Caco-2 (cell line): ENCODE results near the gene ITGAV. TPM values are rescaled to one million over a fixed set of nuclear protein-coding genes. Genes with fewer than 3 reads are reported as not detected.

Source experiments
- BruUV-seq: library from RNA; stranded (reverse); fragments of 400-500 nt; replicated peaks from 2 replicates; lab custom pipeline; 2021; lab: Mats Ljungman, UMichigan
- CTCF ChIA-PET: fragments of 300-600 bp; sonication (Branson Sonifier 250); formaldehyde crosslinking; loops from one replicate; lab custom pipeline; 2022; ENCODE audit warnings: antibody characterized with exemption; lab: Charles Lee
- POLR2A ChIA-PET: fragments of 300-600 bp; sonication (Branson Sonifier 250); formaldehyde crosslinking; loops from one replicate; lab custom pipeline; 2022; ENCODE audit warnings: antibody characterized with exemption; lab: Charles Lee
- DNase-seq, 2 experiments: peaks; one replicate each; pipeline versions ENCODE4 v3.0.0 to v3.0.0-alpha.2; 2020 to 2022
- H3K27me3 ChIP-seq: replicated peaks from 2 replicates; pipeline ENCODE4 v1.6.0; 2011; ENCODE audit warnings: low read length; ENCODE audit not compliant: control insufficient read depth, insufficient read depth
- H3K36me3 ChIP-seq: 2 replicates; pipeline ENCODE4 v1.5.1; 2011; ENCODE audit warnings: low read length; ENCODE audit not compliant: control insufficient read depth, insufficient read depth
- H3K4me1 ChIP-seq: fragments of 250-450 bp; sonication (Bioruptor Pico); 2 replicates; pipeline ENCODE4 v1.5.1; 2020; ENCODE audit warnings: mild to moderate bottlenecking
- H3K4me3 ChIP-seq: 2 replicates; pipeline ENCODE4 v1.5.1; 2011; ENCODE audit warnings: low read depth, mild to moderate bottlenecking, control low read depth, low read length
- H3K9me3 ChIP-seq: fragments of 250-450 bp; sonication (Bioruptor Pico); 2 replicates; pipeline ENCODE4 v1.5.1; 2020; ENCODE audit warnings: mild to moderate bottlenecking, moderate library complexity
- H3K27ac Mint-ChIP-seq: one replicate; pipeline ENCODE4 v1.8.0; 2022; ENCODE audit warnings: mixed read lengths; ENCODE audit not compliant: unreplicated experiment
- H3K27me3 Mint-ChIP-seq: one replicate; pipeline ENCODE4 v1.8.0; 2022; ENCODE audit warnings: mixed read lengths; ENCODE audit not compliant: insufficient read depth, unreplicated experiment
- H3K36me3 Mint-ChIP-seq: one replicate; pipeline ENCODE4 v1.8.0; 2022; ENCODE audit warnings: mild to moderate bottlenecking, mixed read lengths; ENCODE audit not compliant: insufficient read depth, unreplicated experiment
- H3K4me1 Mint-ChIP-seq: one replicate; pipeline ENCODE4 v1.8.0; 2022; ENCODE audit warnings: low read depth, mixed read lengths; ENCODE audit not compliant: unreplicated experiment
- H3K4me3 Mint-ChIP-seq: one replicate; pipeline ENCODE4 v1.8.0; 2022; ENCODE audit warnings: mild to moderate bottlenecking, moderate library complexity, mixed read lengths; ENCODE audit not compliant: unreplicated experiment
- H3K9me3 Mint-ChIP-seq: one replicate; pipeline ENCODE4 v1.8.0; 2022; ENCODE audit warnings: mixed read lengths; ENCODE audit not compliant: unreplicated experiment
- intact Hi-C: fragments of 100-400 bp; cut with micrococcal nuclease; formaldehyde crosslinking; loops from one replicate; pipeline ENCODE4 v1.10.0; 2022; ENCODE audit not compliant: unreplicated experiment
- total RNA-seq: library from RNA; stranded (reverse); gene quantifications from 2 replicates; pipeline ENCODE4 v1.2.3, GENCODE V29; 2022
- TF ChIP-seq, protein P1 (sequence below), 2 experiments: fragments of 200-600 bp in 1 of 2; IDR thresholded peaks; 1 replicate in 1 of 2; 2 replicates in 1 of 2; pipeline versions ENCODE4 v1.5.1 to v1.8.0; 2011 to 2022; ENCODE audit warnings: antibody characterized with exemption in 1 of 2, control low read depth in 1 of 2, inconsistent platforms in 1 of 2, low read depth in 1 of 2, low read length in 1 of 2, mild to moderate bottlenecking in 1 of 2, moderate library complexity in 1 of 2; ENCODE audit not compliant: insufficient read depth in 1 of 2, severe bottlenecking in 1 of 2, unreplicated experiment in 1 of 2

ITGAV gene
- total RNA-seq, 1 experiment from 2014 or later = 42.6 TPM

DNA sequence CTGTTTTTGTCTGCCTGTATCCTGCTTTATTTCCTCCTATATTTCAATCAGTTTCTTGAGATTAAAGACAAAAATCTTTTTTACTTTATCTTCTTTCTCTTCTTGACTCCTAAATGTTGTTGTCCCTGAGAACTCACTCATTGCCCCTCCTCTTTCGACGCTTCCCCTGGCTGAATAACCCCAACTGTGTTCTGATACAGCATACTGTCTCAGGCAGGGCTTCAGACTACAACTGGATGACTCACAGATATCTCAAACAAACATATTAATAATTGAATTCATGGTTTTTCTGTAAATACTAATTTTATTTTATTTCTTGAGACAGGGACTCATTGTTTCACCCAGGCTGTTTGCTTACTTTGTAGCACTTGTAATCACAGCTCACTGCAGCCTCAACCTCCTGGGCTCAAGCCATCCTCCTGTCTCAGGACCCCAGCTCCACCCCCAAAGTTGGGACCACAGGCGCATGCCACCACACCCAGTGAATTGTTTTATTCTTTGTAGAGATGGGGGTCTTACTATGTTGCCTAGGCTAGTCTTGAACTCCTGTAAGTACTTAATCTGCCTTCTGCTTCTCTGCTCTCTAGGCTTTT lies 9.4 kb downstream of the ITGAV start:
- Mint-ChIP-seq H3K27ac (no peak overlapping the region), H3K4me1 (peaks cover 14% of the 10 kb centered on the region), H3K4me3 (no peak overlapping the region), H3K9me3 (no peaks in the 10 kb centered on the region), H3K27me3 (no peaks in the 10 kb centered on the region), H3K36me3 (no peaks in the 10 kb centered on the region)
- BruUV-seq = no TSS peak
- Histone ChIP-seq H3K36me3 (no peaks in the 10 kb centered on the region), H3K9me3 (no peaks in the 10 kb centered on the region), H3K27me3 (no peaks in the 10 kb centered on the region), H3K4me1 (0 out of 2 replicates have a peak, but pooled peaks cover 5% of the 10 kb centered on the region), H3K4me3 (no peak overlapping the region)
- POLR2A ChIA-PET = no interaction called here
- TF ChIP-seq, protein P1, sequence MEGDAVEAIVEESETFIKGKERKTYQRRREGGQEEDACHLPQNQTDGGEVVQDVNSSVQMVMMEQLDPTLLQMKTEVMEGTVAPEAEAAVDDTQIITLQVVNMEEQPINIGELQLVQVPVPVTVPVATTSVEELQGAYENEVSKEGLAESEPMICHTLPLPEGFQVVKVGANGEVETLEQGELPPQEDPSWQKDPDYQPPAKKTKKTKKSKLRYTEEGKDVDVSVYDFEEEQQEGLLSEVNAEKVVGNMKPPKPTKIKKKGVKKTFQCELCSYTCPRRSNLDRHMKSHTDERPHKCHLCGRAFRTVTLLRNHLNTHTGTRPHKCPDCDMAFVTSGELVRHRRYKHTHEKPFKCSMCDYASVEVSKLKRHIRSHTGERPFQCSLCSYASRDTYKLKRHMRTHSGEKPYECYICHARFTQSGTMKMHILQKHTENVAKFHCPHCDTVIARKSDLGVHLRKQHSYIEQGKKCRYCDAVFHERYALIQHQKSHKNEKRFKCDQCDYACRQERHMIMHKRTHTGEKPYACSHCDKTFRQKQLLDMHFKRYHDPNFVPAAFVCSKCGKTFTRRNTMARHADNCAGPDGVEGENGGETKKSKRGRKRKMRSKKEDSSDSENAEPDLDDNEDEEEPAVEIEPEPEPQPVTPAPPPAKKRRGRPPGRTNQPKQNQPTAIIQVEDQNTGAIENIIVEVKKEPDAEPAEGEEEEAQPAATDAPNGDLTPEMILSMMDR (IDR thresholded peaks at IDR 0.05; ENCODE audit: insufficient read depth in 1 of 2, low read depth in 1 of 2, low read length in 1 of 2, severe bottlenecking in 1 of 2, unreplicated experiment in 1 of 2) = no peak
- intact Hi-C loops = no loop called here
- DNase-seq = no peak
- CTCF ChIA-PET = no interaction called here

DNA sequence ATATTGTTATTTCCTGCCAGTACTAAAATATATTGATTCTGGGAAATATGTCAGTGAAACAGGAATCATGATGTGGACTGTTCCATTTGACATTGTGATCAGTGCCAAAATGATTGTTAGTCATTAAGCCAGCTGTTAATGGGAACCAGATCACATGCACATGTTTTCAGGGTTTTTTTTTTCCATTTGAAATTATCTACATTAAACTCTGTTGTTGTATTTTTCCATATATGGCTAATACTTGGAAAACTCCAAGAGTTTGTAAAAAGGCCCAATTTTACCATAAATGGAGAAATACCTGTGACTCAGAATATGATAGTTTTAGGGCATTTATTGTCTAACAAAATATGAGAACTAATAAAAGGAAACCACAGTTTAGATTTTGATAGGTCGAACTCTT lies 13.4 kb downstream of the ITGAV start:
- BruUV-seq = no TSS peak
- Mint-ChIP-seq H3K27me3 (no peaks in the 10 kb centered on the region), H3K4me1 (peaks cover 9% of the 10 kb centered on the region), H3K9me3 (no peaks in the 10 kb centered on the region), H3K36me3 (no peaks in the 10 kb centered on the region), H3K27ac (no peak overlapping the region), H3K4me3 (no peak overlapping the region)
- TF ChIP-seq, protein P1 (IDR thresholded peaks at IDR 0.05; ENCODE audit: insufficient read depth in 1 of 2, low read depth in 1 of 2, low read length in 1 of 2, severe bottlenecking in 1 of 2, unreplicated experiment in 1 of 2) = no peak
- CTCF ChIA-PET = interaction anchor here (0.7 kb wide), 1 partner anchor 11 kb away, joined by 5 read pairs; no protein-coding TSS in a partner anchor
- POLR2A ChIA-PET = no interaction called here
- DNase-seq = no peak
- no peak overlapping the region for H3K4me3 ChIP-seq
- H3K9me3 ChIP-seq = no peaks in the 10 kb centered on the region
- H3K27me3 ChIP-seq = no peaks in the 10 kb centered on the region
- intact Hi-C loops = no loop called here
- H3K4me1 ChIP-seq = no peaks in the 10 kb centered on the region
- H3K36me3 ChIP-seq = peaks cover 1% of the 10 kb centered on the region; the same call in 1 of the 2 replicates

GRCh38 chr2:186605041-186605440 lies 15.2 kb downstream of the ITGAV start:
- H3K27me3 ChIP-seq = no peaks in the 10 kb centered on the region
- H3K36me3 Mint-ChIP-seq = no peaks in the 10 kb centered on the region
- no peak for DNase-seq
- POLR2A ChIA-PET = no interaction called here
- H3K36me3 ChIP-seq = peaks cover 1% of the 10 kb centered on the region; the same call in 1 of the 2 replicates
- no peaks in the 10 kb centered on the region for H3K9me3 Mint-ChIP-seq
- H3K4me1 ChIP-seq = no peaks in the 10 kb centered on the region; the same call in 1 of the 2 replicates
- H3K4me3 ChIP-seq = no peak overlapping the region
- H3K4me1 Mint-ChIP-seq = peaks cover 5% of the 10 kb centered on the region
- intact Hi-C loops = no loop called here
- TF ChIP-seq, protein P1 (IDR thresholded peaks at IDR 0.05; ENCODE audit: insufficient read depth in 1 of 2, low read depth in 1 of 2, low read length in 1 of 2, severe bottlenecking in 1 of 2, unreplicated experiment in 1 of 2) = no peak
- H3K9me3 ChIP-seq = no peaks in the 10 kb centered on the region
- H3K27me3 Mint-ChIP-seq = no peaks in the 10 kb centered on the region
- no TSS peak for BruUV-seq
- H3K27ac Mint-ChIP-seq = no peak overlapping the region
- CTCF ChIA-PET = no interaction called here
- H3K4me3 Mint-ChIP-seq = no peak overlapping the region
